ENCODE measurements around the gene TMPRSS11F.
A peak's percentile ranks its signal among the peaks of the same experiment; 100 is the strongest.
"Not testable (repeated sequence)": the region's sequence is repeated elsewhere in the genome, so short reads cannot be mapped to it uniquely, and the experiment has no call there.

The TMPRSS11F gene

DNA sequence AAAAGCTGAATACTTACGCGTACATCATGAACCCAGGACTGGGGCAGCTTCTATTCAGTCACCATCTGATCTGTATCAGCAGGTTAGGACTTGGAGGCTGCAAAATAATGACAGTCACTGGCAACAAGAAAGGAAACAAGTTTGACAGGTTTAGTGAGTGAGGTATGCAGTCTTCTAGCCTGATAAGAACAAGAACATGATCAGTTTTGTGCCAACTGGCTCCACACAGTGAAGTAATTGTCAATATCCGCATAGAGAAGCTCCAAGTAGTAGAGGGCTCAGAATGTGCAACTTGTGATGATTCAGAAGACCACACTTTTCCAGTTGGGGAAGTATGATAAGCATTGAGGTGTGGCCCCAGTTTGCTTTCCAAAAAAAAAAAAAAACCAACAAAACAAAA, at the start of gene TMPRSS11F:
Gene TMPRSS11F (minus strand): TSS at position 77 of the 400 bp plus-strand sequence. CDS start 49 bp downstream, at position 28.
- no peak for DNase-seq (ENCODE audit: low spot score)

DNA sequence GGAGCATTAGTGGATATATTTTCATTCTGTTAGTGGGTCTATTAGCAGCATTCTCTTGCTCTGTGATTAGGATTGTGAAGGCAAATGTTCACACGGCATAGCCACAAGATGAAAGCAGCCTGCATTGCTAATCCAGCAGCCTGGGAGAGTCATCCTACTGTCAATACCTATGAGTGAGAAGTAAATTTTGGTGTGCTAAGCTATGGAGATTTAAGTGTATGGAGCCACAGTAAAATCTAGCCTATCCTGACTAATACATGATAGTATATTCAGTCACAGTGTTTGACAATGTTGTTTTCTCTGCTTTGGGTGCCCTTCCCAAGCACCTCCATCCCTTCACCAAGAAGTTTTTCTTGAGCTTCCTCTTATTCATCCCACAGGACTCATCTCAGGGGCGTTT, 47.2 kb upstream of the TMPRSS11F start:
- DNase-seq (ENCODE audit: low spot score) = no peak

DNA sequence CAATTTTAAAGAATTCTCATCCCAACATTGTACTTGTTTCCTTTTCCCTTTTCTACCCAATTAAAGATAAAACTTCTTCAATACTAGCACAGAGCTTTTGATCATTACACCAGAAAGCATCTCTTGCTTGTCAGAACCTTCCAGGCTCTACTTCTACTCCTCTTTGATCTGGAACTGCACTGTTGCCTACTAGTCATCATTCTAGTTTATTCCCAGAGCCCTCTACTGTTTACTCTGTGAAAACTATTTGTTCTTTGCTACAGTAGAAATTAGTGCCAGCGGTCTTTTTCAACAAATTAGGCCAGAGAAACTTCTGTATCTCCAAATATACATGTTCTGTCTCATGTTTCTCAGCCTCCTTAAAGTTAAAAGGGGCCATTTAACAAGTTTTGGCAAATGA, 46.8 kb upstream of the TMPRSS11F start:
- peak; percentile 9 for DNase-seq (ENCODE audit: low spot score)

DNA sequence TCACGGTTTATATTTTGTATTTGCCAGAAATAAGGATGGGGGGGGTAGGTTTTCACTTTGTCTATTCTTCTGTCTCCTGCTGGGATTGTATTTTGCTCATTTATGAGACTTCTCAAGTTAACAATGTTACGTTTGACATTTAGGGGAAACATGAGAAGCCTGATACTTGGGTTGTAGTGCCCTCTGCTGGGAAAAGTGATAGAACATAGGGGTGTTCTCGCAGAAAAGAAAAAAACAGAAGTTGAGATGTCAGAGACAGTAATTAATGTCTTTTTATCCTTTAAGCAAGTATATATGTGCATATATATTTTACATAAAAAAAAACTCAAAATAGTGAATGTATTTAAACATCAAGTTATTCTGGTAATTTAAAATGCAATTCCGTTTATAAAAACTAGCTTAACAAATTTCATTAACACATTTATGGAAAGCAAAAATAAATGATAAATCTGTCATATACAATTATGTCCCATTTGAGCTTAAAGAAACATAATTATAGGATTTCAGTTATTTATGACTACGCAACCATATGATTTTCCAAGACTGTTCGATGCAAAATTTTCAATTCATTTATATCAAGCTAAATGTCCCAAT, 46.0 kb upstream of the TMPRSS11F start:
- DNase-seq (ENCODE audit: low spot score) = peak; percentile 53

DNA sequence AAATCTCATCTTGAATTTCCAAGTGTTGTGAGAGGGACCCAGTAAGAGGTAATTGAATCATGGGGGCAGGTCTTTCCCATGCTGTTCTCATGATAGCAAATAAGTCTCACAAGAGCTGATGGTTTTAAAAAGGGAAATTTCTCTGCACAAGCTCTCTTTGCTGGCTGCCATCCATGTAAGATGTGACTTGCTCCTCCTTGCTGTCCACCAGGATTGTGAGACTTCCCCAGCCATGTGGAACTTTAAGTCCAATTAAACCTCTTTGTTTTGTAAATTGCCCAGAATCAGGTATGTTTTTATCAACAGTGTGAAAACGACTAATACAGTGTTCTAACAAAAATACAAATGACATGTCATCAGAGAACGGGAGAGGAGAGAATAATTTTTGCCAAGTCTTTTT, 44.7 kb upstream of the TMPRSS11F start:
- DNase-seq (ENCODE audit: low spot score) = not testable (repeated sequence)

DNA sequence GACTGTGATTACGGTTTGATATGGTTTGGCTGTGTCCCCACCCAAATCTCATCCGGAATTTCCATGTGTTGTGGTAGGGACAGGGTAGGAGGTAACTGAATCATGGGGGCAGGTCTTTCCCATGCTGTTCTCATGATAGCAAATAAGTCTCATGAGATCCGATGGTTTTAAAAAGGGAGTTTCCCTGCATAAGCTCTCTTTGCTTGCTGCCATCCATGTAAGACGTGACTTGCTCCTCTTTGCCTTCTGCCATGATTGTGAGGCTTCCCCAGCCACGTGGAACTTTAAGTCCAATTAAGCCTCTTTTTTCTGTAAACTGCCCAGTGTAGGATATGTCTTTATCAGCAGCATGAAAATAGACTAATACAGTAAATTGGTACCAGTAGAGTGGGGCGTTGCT, 42.5 kb upstream of the TMPRSS11F start:
- DNase-seq (ENCODE audit: low spot score) = not testable (repeated sequence)

DNA sequence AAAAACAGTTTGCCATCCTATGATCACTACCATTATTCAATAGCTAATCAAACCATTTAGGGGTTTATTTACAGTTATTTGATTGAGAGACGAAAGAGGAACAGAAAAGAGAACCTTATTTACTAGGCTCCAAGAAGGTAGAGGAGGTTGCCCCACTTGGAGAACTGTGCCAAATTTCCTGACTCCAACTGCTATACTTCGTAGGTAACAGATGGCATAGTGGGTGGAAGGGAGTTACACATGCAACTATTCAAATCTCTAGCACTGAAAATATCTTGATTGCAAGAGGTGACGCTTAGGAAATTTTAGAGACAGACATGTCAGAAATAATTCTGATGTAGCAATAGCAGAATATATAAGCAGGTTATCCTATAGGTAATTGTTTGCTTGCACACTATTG, 38.0 kb upstream of the TMPRSS11F start:
- no peak for DNase-seq (ENCODE audit: low spot score)

DNA sequence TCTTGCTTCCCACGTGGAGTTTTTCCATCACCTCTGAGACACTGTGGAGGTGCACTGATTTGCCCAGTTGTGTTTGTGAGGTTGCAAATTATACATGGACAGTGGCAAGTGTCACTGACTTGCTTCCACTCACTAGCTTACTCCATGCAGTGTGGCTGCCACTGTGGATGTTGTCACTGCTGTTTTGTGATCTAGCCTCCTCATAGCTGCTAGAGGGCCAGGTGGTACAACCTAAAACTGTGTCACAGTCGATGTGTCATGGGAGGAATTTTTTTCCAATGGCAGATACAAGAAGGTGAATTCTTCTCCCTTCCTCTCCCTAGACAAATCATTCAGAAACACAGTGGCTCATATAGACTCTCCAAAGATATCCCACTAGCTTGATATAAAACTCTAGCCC, 37.5 kb upstream of the TMPRSS11F start:
- no peak for DNase-seq (ENCODE audit: low spot score)

DNA sequence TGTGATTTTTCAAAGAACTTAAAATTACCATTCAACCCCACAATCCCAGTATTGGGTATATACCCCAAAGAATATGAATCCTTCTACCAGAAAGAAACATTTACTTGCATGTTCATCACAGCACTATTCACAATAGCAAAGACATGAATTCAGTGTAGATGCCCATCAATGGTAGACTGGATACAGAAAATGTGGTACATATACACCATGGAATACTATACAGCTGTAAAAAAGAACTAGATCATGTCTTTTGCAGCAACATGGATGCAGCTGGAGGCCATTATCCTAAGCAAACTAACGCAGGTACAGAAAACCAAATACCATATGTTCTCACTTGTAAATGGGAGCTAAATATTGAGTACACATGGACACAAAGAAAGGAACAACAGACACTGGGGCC, 34.1 kb upstream of the TMPRSS11F start:
- no peak for DNase-seq (ENCODE audit: low spot score)

DNA sequence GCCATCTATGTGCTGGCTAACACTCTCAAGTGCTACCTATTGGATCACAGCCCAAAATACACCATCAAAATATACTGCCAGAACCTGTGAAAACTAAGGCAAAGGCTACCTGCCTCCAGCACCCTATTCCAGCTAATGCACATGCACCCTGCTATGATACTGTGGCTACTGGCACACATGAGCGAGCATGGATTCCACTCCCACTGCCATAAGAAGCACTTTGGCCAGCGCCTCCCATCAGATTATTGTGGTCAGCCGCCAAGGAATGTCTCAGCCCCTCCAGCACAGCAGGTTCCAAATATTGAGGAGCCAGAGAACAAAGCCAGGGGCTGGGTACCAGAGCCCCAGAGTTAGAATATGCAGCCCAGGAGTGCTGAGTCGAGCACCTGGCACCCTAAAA, 32.5 kb upstream of the TMPRSS11F start:
- no peak for DNase-seq (ENCODE audit: low spot score)

DNA sequence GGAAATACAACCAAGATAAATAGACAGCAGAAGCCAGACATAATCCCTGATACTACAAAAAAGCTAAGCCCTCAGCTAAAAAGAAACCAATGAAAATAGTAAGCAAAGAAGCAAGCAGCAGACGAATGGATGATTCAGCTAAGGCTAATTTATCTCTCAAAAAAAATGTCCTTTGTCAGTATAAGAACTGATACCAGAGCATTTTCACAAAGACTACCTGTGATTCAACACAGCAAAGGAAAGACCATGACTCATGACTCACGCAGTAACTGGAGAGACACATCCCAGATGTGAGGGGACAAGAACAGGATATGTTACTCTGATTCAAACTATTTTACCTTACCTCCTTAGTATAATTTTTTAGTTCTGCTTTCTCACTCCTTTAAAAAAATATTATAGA, 22.7 kb upstream of the TMPRSS11F start:
- DNase-seq (ENCODE audit: low spot score) = no peak

DNA sequence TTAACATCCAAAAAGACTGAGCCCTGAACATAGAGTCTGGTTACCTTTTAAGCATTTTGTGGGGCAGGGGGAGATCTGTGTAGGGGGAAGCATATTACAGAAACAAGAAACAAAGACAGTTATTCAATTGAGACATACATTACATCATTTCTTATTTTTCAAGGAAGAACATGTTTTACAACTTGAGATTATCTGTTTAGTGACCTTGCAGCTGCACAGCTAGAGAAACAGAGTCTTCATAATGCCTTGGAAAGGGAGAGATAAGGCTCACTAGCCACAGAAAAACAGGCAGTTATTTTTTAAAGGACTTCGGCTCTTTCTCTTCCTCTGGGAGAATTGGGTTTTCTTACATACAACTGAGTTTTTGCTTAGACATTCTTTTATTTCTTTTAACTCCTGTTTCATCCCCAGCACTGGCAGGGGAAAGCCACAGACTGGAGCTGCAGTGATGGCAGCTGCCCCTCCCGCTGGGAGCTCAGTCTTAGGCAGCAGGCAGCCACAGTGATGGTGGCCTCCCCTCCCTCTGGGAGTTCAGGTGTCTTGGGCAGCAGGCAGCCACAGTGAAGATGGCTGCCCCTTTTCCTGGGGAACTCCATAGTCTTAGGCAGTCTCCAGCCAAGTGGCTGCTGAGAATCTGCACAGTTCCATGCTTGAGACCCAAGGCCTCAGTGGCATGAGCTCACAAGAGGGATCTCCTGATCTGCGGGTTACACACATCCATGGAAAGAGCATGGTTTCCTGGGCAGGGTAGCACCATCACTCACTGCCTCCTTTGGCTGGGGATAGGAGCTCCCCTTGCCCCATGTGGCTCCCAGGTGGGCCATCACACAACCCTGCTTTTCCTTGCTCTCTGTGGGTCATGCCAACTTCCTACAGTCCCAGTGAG, 19.4 kb upstream of the TMPRSS11F start:
- no peak for DNase-seq (ENCODE audit: low spot score)

DNA sequence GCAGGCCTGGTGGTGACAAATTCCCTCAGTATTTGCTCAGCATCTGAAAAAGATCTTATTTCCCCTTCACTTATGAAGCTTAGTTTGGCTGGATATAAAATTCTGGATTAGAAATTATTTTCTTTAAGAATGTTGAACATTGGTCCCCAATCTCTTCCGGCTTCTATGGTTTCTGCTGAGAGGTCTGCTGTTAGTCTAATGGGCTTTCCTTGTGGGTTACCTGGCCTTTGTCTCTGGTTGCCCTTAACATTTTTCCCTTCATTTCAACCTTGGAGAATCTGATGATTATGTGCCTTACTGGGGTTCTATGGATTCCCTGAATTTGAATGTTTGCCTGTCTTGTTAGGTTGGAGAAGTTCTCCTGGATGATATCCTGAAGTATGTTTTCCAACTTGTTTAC, 17.4 kb upstream of the TMPRSS11F start:
- DNase-seq (ENCODE audit: low spot score) = no peak

DNA sequence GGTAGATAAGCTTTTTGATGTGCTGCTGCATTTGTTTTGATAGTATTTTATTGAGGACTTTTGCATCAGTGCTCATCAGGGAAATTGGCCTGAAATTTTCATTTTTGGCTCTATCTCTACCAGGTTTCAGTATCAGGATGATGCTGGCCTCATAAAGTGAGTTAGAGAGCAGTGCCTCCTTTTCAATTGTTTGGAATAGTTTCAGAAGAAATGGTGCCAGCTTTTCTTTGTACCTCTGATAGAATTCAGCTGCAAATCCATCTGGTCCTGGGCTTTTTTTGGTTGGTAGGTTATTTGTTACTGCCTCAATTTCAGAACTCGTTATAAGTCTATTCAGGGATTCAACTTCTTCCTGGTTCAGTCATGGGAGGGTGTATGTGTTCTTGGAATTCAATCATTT, 15.6 kb upstream of the TMPRSS11F start:
- DNase-seq (ENCODE audit: low spot score) = no peak

DNA sequence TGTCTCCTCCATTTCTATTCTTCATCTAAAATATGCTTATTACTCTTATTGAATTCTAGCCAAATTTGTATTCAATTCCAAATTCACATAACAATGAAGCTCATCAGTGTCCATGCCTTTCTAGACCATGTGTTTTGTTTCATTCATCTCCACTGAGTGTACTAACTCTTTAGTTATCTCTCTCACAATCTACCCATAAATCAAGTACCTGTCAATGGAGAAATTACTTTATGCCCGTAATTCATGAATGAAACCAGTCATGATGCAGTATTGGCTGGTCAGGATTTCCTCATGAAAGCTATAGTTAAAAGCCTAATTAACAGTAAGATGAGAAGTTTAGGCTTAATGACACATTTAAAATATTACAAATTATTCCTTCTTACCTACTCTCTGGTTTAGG, 12.2 kb upstream of the TMPRSS11F start:
- no peak for DNase-seq (ENCODE audit: low spot score)

DNA sequence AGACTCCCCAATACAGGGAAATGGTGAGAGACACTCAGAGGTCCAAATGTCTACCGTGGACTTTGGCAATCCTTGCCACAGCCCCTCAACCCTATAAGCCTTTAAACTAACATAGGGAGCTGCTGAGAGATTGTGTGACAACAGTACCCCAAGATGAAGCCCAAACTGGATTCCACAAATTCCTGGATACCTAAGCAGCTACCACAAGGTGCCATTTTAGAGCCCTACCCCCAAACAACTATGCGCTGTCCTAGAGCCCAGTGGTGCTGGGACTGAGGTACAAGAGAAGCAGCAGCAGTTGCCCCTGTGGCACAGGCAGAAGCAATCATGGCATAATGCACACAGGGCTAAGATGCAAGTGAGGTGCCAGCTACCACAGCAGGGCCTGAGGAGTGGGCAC, 2.7 kb upstream of the TMPRSS11F start:
- no peak for DNase-seq (ENCODE audit: low spot score)

DNA sequence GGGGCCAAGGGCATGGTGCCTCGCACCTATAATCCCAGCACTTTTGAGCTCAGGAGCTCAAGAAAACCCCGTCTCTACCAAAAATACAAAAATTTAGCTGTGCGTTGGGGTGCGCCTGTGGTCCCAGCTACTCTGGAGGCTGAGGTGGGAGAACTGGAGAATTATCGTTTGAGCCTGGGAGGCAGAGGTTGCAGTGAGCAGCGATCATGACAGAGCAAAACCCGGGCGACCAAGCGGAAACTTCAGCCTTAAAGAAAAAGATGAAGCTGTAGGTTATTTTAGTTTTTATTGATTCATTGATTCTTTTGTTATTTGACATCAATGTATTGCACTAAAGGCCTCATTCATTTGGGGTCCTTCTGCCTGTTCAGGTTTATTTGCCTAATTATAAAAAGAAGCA, 5.4 kb downstream of the TMPRSS11F start:
- no peak for DNase-seq (ENCODE audit: low spot score)

DNA sequence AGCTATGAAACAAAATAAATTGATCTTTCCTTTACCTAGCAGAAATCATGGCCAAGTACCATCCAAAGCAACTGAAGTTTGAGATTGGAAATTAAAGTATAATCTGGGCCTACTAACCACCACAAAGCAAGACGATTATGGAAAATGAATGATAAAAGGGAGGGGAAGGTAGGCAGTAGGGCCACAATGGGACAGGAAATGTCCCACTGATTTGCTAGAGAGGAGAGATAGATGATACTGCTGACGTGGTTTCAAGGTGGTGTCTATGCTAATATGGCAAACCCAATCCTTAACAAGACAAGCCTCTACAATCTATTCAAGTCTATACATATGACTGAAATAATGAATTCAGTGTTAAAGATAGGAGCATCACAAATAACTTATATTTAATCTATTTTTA, 6.1 kb downstream of the TMPRSS11F start:
- no peak for DNase-seq (ENCODE audit: low spot score)

DNA sequence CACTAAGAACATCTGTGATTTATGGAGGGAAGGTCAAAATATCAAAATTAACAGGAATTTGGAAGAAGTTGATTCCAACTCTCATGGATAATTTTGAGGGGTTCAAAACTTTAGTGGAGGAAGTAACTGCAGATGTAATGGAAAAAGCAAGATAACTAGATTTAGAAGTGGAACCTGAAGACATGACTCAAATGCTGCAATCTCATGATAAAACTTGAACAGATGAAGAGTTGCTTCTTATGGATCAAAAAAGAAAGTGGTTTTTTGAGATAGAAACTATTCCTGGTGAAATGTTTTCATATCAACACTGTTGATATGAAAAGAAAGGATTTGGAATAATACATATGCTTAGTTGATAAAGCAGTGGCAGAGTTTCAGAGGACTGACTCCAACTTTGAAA, 9.7 kb downstream of the TMPRSS11F start:
- DNase-seq (ENCODE audit: low spot score) = no peak

DNA sequence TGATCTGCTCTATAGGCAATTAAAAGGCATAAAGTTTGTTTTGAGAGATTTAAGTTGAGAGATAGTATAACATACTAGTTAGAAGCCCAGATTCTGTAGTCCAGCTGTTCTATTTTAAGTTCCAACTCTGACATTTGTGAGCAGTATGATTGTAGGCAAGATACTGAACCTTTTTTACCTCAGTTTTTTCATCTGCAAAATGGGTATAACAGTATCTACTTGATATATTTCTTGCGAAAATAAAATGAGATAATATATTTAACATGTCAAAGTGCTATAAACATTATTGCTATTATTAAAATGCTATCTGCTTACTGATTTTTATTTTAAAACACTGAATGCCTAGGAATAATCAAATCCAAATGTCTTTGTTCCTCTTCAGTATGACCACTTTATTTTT, 19.2 kb downstream of the TMPRSS11F start:
- DNase-seq (ENCODE audit: low spot score) = no peak

DNA sequence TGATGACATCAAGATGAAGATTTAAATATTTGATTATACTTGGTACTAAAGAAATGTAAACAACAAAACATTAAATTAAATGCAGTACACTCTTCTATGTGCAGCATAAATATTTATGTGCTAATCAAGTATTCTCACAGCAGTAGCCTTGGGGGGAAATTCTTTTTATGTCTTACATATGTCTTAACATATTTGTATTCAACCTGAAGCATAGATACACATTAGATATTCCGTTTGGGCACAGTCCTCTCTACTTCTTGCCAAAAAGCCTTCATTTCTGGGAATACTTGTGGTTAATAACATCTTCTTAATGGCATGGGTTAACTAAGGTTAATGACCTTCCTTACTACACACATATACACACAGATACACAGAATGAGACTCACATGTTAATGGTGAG, 19.8 kb downstream of the TMPRSS11F start:
- no peak for DNase-seq (ENCODE audit: low spot score)

DNA sequence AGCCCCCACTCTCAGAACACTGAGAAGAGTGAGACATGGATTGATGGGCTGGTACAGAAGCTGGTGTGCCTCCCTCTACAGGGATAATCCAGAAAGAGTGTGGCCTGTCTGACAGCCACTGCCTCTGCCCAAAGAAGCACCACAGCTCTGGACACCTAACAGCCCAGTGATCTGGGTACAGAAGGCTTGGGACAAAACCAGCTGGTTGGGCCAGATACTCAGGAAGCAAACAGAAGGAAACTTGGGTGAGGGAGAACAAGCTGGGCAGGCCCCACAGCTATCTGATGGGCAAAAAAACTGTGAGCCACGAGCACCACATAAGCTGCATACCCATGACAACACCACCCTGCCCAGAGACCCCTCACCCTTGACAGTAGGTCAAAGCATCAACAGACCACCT, 46.9 kb downstream of the TMPRSS11F start:
- DNase-seq (ENCODE audit: low spot score) = no peak

DNA sequence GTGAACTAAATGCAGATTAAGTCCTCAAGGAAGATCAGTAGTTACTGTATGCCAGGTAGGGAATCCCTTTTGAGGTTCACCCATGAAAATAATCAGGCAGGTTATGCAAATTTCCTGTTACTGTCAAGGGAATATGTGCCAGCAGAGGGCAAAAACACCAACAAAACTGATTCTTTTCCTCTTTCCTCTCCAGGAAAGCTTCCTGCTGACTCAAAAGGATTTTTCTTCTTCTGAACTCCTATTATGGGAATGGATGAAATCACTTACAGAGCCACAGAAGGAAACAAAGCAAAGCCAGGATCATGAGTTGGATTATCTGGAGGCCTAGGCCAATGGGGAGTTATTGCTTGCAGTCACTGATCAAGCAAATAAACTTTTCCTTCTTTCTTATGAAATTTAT, 49.7 kb downstream of the TMPRSS11F start:
- no peak for DNase-seq (ENCODE audit: low spot score)

DNA sequence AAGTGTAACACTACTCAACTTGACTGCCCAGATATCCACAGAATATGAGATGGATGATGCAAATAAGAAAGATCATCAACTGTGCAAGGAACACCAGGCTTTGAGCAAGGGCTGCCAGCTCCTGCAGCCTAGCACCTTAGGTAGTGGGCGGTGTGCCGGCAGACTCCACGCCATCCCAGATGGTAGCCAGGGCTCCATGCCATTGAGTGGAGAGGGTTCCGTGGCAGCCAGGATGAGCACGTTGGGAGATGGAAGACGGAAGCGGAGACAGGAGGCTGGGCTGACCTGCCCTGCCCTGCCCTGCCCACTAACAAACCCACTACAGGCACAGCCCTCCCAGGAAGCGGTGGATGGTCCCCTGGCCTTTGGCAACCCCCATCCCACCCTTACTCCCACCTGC, 51.9 kb downstream of the TMPRSS11F start:
- DNase-seq (ENCODE audit: low spot score) = no peak

Data from AG08396 (cell line).